Hypothalamus (tissue), 51 donors: ENCODE measurements around the gene EPC2.
"Not testable (repeated sequence)": the region's sequence is repeated elsewhere in the genome, so short reads cannot be mapped to it uniquely, and the experiment has no call there.

Experiments used
- DNase-seq, 51 donors: peaks; one replicate each; lab custom pipeline; 2025; lab: John Stamatoyannopoulos, UW

The EPC2 gene

GRCh38 chr2:148670773-148671172 is 26.2 kb downstream of the EPC2 start:
- DNase-seq = no peak

- DNase-seq = no peak
Observed at GRCh38 chr2:148674063-148675020, 29.8 kb downstream of the EPC2 start.

GRCh38 chr2:148675708-148676107 is 31.2 kb downstream of the EPC2 start:
- no peak for DNase-seq

GRCh38 chr2:148678302-148679179 is 34.0 kb downstream of the EPC2 start:
- not testable (repeated sequence) for DNase-seq

DNA sequence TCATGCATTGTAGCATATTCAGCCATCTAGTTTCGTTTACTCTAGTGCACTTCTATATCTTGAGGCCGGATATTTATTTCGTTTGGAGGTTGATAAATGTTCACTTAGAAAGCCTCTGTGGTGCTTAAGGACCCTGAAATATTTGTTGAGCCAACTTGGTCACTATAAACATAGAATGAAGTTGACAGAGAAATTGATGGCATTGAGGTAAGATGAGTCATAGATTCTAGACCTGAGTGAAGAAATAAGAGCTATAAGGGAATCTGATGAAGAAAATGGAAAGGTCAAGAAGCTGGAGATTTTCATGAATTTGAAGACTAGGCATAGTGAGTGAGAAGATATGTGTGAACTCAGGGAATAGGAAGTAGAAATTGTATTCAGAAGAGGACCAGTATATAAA is 35.9 kb downstream of the EPC2 start:
- no peak for DNase-seq

DNA sequence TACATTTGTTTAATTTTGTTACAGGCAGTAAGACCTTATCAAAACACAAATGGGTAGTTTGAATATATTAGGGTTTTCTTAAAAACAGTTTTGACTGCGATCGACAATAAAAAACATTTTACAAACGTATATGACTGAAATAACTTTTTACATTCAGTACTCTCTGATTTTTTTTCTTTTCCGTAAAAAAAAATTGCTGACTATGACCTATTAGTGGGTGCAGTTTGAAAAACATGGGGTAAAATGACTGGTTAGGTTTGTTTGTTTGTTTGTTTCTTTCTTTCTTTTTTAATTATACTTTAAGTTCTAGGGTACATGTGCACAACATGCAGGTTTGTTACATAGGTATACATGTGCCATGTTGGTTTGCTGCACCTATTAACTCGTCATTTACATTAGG is 36.9 kb downstream of the EPC2 start:
- DNase-seq = no peak

- not testable (repeated sequence) for DNase-seq
Observed at GRCh38 chr2:148681862-148682261, 37.3 kb downstream of the EPC2 start.

DNA sequence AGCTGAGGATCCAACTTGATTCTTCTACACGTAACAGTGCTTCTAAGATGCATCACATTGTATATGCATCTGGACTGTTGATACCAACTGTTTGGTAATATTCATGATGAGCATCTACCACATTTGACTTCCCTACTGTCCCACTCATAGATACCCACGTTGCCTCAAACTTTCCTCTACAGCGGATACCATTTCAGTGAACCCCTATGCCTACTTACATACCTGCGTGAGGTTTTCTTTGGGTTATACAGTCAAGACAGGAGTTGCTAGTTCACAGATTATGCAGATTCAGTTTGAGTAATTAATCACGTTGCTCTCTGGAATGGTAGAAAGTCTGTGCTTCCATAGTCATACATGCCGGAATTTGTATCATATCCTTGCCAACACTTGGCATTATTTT is 40.0 kb downstream of the EPC2 start:
- no peak for DNase-seq

- no peak for DNase-seq
Observed at GRCh38 chr2:148687543-148687942, 43.0 kb downstream of the EPC2 start.

- not testable (repeated sequence) for DNase-seq
Observed at GRCh38 chr2:148688011-148688410, 43.5 kb downstream of the EPC2 start.

GRCh38 chr2:148696985-148697384 is 52.4 kb downstream of the EPC2 start:
- no peak for DNase-seq

GRCh38 chr2:148699830-148700229 is 55.3 kb downstream of the EPC2 start:
- DNase-seq = no peak

GRCh38 chr2:148701039-148701438 is 56.5 kb downstream of the EPC2 start:
- DNase-seq = no peak

- no peak for DNase-seq
Observed at GRCh38 chr2:148701877-148702276, 57.3 kb downstream of the EPC2 start.

DNA sequence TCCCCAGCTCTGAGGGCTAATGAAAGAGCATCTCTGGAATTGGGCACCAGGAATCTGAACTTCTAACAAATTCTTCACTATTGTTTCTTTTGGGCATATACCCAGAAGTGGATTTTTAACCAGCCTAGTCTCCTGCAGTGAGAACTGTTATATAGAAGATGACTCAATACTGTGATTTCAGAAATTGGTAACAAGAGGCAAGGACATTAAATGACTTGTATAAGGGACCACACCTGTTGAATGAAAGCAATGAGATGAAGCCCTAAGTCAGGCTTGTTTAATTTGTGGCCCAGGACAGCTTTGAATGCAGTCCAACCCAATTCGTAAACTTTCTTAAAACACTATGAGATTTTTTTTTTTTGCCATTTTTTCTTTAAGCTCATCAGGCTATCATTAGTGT is 57.9 kb downstream of the EPC2 start:
- DNase-seq = no peak

GRCh38 chr2:148704247-148704646 is 59.7 kb downstream of the EPC2 start:
- no peak for DNase-seq

GRCh38 chr2:148716378-148716920 is 71.9 kb downstream of the EPC2 start:
- DNase-seq = no peak

- no peak for DNase-seq
Observed at GRCh38 chr2:148718039-148718438, 73.5 kb downstream of the EPC2 start.

DNA sequence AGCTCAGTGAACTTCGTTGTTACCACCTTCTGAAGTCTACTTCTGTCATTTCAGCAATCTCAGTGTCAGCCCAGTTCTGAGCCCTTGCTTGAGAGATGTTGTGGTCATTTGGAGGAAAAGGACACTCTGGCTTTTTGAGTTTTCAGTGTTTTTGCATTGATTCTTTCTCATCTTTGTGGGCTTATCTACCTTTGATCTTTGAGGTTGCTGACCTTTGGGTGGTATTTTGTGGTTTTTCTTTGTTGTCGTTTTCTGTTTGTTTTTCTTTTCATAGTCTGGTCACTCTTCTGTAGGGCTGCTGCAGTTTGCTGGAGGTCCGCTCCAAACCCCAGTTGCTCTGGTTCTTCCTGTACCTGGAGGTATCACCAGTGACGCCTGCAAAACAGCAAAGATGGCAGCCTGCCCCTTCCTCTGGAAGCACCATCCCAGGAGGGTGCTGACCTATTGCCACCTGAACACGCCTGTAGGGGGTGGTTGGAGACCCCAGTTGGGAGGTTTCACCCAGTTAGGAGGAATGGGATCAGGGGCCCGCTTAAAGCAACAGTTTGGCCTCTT is 74.7 kb downstream of the EPC2 start:
- DNase-seq = no peak

DNA sequence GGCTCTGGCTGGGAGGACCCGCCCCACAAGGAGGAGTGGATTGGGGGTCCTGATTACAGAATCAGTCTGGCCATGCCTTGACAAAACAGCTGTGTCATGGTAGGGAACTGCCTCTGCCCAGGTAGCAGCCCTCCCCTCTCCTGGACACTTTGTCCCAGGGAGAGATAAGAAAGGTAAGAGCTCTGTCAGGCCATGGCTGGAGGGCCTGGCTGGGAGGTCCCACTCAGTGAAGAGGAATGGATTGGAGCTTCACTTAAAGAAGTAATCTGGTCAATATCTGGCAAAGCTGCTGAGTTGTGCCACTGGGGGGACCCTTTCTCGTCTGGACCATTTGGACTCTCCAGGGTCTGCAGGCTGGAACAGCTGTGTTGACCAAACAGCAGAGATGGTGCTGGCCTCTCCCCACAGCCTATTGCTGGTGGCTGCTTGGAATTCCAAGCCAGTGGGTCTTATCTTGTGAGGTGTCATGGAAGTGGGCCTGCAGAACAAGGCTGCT is 75.4 kb downstream of the EPC2 start:
- no peak for DNase-seq

DNA sequence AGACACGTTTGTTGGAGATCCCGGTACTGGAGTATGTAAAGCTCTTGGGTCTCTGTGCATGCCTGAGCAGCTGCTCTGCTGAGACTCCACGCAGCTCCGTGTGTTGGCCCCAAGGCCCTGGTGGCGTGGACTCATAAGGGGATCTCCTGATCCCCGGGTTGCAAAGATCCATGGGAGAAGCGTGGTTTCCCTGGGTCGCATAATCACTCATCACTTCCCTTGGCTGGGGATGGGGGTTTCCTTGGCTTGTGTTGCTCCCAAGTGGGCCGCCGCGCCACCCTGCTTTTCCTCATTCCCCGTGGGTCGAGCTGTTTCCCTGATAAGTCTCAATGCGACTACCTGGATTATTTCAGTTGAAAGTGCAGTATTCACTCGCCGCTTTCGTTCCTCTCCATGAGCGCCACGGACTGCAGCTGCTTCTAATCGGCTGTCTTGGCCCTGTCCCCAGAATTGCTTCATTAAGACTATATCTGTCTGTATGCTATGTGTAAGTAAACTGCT is 76.0 kb downstream of the EPC2 start:
- no peak for DNase-seq
